Endothelial cell (in vitro differentiated cells): Measurements from ENCODE around the gene GABBR2. TPM values are rescaled to one million over a fixed set of nuclear protein-coding genes. Genes with fewer than 3 reads are reported as not detected.

Source experiments
- DNase-seq: peaks from one replicate; pipeline ENCODE4 v3.0.0; 2021; ENCODE audit warnings: low spot score
- H3K27ac Mint-ChIP-seq: one replicate; pipeline ENCODE4 v1.8.0; 2021; ENCODE audit warnings: mixed read lengths, inconsistent platforms; ENCODE audit not compliant: unreplicated experiment
- H3K27me3 Mint-ChIP-seq: one replicate; pipeline ENCODE4 v1.8.0; 2021; ENCODE audit warnings: mild to moderate bottlenecking, moderate library complexity, mixed read lengths, inconsistent platforms; ENCODE audit not compliant: unreplicated experiment
- H3K36me3 Mint-ChIP-seq: one replicate; pipeline ENCODE4 v1.8.0; 2021; ENCODE audit warnings: mild to moderate bottlenecking, low read depth, mixed read lengths, inconsistent platforms; ENCODE audit not compliant: unreplicated experiment
- H3K4me1 Mint-ChIP-seq: one replicate; pipeline ENCODE4 v1.8.0; 2021; ENCODE audit warnings: mild to moderate bottlenecking, mixed read lengths, inconsistent platforms; ENCODE audit not compliant: unreplicated experiment
- H3K4me3 Mint-ChIP-seq: one replicate; pipeline ENCODE4 v1.8.0; 2021; ENCODE audit warnings: mild to moderate bottlenecking, mixed read lengths, inconsistent platforms; ENCODE audit not compliant: unreplicated experiment
- H3K9me3 Mint-ChIP-seq: one replicate; pipeline ENCODE4 v1.8.0; 2021; ENCODE audit warnings: mixed read lengths, inconsistent platforms; ENCODE audit not compliant: unreplicated experiment
- CTCF ChIP-seq: fragments of 200-600 bp; sonication (generic); IDR thresholded peaks from one replicate; pipeline ENCODE4 v1.5.0; 2021; ENCODE audit warnings: antibody characterized with exemption; ENCODE audit not compliant: unreplicated experiment
- total RNA-seq: library from RNA; stranded (reverse); fragmentation: NEBNext Ultra II Directional; extraction: Animal tissue kit (Norgen Biotek cat#: 25700); gene quantifications from one replicate; pipeline ENCODE4 v1.2.1, GENCODE V29; 2021; ENCODE audit not compliant: unreplicated experiment

The GABBR2 gene
- total RNA-seq, 1 donor from 2014 or later: 0.46 TPM

GRCh38 chr9:98532147-98532546 lies 176.6 kb downstream of the GABBR2 start:
- no peak for DNase-seq
- no peak for TF ChIP-seq CTCF
- no peaks in the 10 kb centered on the region for H3K27me3 Mint-ChIP-seq
- H3K27ac Mint-ChIP-seq: no peak overlapping the region
- H3K4me3 Mint-ChIP-seq: no peak overlapping the region
- H3K4me1 Mint-ChIP-seq: peaks cover 10% of the 10 kb centered on the region
- no peaks in the 10 kb centered on the region for H3K9me3 Mint-ChIP-seq
- no peaks in the 10 kb centered on the region for H3K36me3 Mint-ChIP-seq

- no peak for TF ChIP-seq CTCF
- Mint-ChIP-seq H3K36me3 (no peaks in the 10 kb centered on the region), H3K27ac (no peak overlapping the region), H3K9me3 (no peaks in the 10 kb centered on the region), H3K4me1 (peaks cover 10% of the 10 kb centered on the region), H3K4me3 (no peak overlapping the region), H3K27me3 (no peaks in the 10 kb centered on the region)
- DNase-seq: no peak
These were observed 177.8 kb downstream of the GABBR2 start for GRCh38 chr9:98530806-98531386.

GRCh38 chr9:98530275-98530674 lies 178.5 kb downstream of the GABBR2 start:
- H3K4me1 Mint-ChIP-seq: peaks cover 10% of the 10 kb centered on the region
- DNase-seq: no peak
- no peak overlapping the region for H3K27ac Mint-ChIP-seq
- H3K9me3 Mint-ChIP-seq: no peaks in the 10 kb centered on the region
- H3K4me3 Mint-ChIP-seq: no peak overlapping the region
- H3K36me3 Mint-ChIP-seq: no peaks in the 10 kb centered on the region
- no peak for TF ChIP-seq CTCF
- H3K27me3 Mint-ChIP-seq: no peaks in the 10 kb centered on the region

- Mint-ChIP-seq H3K27me3 (no peaks in the 10 kb centered on the region), H3K4me1 (peaks cover 10% of the 10 kb centered on the region), H3K9me3 (no peaks in the 10 kb centered on the region), H3K36me3 (no peaks in the 10 kb centered on the region), H3K27ac (no peak overlapping the region), H3K4me3 (no peak overlapping the region)
- no peak for DNase-seq
- TF ChIP-seq CTCF: no peak
These were observed 178.9 kb downstream of the GABBR2 start for GRCh38 chr9:98529841-98530240.

GRCh38 chr9:98523231-98523901 lies 185.4 kb downstream of the GABBR2 start:
- no peaks in the 10 kb centered on the region for H3K9me3 Mint-ChIP-seq
- no peak overlapping the region for H3K4me3 Mint-ChIP-seq
- no peak for TF ChIP-seq CTCF
- H3K27ac Mint-ChIP-seq: no peak overlapping the region
- no peaks in the 10 kb centered on the region for H3K36me3 Mint-ChIP-seq
- no peak for DNase-seq
- H3K27me3 Mint-ChIP-seq: no peaks in the 10 kb centered on the region
- H3K4me1 Mint-ChIP-seq: no peaks in the 10 kb centered on the region
